Measurements from ENCODE around the gene PNPLA7. TPM values are rescaled to one million over a fixed set of nuclear protein-coding genes. Genes with fewer than 3 reads are reported as not detected.

The PNPLA7 gene
- total and polyA plus RNA-seq, 2 of the 13 experiments (the other 11 are each of a cell fraction or from before 2014, with no cell fraction given) = 0.42 to 1.5 TPM

DNA sequence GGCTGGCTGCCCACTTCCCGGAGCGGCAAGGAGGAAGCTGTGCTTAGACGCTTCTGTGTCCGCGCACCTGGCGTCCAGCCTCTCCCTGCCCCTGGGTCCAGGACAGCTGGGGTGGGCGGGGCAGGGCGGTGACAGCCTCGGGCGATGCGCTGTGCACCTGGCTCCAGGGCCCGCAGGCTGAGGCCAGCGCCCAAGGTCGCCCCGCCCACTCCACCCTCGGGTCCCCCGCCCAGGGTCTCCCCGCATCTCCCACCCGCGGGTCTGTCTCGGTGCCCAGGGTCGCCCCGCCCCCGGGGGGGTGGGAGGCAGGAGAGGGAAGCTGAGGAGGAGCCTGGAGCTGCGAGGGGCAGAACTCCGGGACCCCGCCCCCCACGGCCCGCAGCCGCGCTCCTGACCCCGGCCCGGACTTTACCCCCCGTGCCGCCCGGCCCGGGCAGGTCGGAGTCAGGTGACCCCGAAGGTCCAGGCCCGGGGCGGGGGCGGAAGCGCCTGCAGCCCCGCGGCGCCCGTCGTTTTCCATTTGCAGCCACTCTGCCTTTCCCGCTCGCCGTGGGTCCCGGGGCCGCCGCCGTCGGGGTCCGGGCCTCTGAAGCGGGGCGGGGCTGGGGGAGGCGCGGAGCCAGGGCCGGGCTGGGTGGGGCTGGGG, 108.8 kb downstream of the PNPLA7 start, which contains the start of gene ENTPD8 (continued):
- TF ChIP-seq, protein P1, sequence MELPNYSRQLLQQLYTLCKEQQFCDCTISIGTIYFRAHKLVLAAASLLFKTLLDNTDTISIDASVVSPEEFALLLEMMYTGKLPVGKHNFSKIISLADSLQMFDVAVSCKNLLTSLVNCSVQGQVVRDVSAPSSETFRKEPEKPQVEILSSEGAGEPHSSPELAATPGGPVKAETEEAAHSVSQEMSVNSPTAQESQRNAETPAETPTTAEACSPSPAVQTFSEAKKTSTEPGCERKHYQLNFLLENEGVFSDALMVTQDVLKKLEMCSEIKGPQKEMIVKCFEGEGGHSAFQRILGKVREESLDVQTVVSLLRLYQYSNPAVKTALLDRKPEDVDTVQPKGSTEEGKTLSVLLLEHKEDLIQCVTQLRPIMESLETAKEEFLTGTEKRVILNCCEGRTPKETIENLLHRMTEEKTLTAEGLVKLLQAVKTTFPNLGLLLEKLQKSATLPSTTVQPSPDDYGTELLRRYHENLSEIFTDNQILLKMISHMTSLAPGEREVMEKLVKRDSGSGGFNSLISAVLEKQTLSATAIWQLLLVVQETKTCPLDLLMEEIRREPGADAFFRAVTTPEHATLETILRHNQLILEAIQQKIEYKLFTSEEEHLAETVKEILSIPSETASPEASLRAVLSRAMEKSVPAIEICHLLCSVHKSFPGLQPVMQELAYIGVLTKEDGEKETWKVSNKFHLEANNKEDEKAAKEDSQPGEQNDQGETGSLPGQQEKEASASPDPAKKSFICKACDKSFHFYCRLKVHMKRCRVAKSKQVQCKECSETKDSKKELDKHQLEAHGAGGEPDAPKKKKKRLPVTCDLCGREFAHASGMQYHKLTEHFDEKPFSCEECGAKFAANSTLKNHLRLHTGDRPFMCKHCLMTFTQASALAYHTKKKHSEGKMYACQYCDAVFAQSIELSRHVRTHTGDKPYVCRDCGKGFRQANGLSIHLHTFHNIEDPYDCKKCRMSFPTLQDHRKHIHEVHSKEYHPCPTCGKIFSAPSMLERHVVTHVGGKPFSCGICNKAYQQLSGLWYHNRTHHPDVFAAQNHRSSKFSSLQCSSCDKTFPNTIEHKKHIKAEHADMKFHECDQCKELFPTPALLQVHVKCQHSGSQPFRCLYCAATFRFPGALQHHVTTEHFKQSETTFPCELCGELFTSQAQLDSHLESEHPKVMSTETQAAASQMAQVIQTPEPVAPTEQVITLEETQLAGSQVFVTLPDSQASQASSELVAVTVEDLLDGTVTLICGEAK (IDR thresholded peaks at IDR 0.05) = no peak
- TF ChIP-seq, protein P1 (CRISPR knock-in tag; IDR thresholded peaks at IDR 0.05) = no peak; the same call in 1 of the 2 replicates
- TF ChIP-seq KLF11 (CRISPR knock-in tag; IDR thresholded peaks at IDR 0.05) (no peak), SP1 (IDR thresholded peaks at IDR 0.05) (no peak), SP1 (CRISPR knock-in tag; IDR thresholded peaks at IDR 0.05) (peak; percentile 80), SALL2 (CRISPR knock-in tag; IDR thresholded peaks at IDR 0.05) (no peak; the same call in 1 of the 2 replicates), ZNF451 (CRISPR knock-in tag; IDR thresholded peaks at IDR 0.05) (no peak)

Data from HepG2 (cell line).